Measurements from ENCODE around the gene PAQR5.

The PAQR5 gene

DNA sequence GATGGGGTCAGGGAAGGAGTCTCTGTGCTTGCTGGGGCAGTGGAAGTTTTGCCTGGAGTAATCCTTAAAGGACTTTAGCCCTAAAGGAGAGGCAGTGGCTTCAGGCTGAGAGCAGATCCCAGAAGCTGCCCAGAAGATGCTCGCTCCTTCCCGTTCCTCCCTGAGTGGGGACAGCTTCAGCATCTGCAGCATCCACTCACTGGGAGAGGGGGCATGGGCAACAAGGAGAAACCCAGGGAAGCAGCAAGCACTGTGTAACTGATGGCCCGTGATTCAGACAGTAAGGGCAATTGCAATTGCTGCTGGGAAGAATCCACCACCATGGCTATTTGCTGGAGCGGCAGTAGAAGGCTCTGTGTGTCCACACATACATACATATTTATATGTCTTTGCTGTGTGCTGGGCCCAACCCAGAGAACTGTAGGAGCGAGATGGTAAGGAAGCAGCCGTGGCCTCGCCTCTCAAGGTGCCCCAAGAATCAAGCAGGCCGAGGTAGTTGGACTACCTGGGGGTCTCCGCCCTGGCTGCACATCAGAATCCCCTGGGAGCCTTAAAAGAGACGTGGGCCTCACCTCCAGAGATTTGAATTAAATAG, 5.8 kb upstream of the PAQR5 start:
- no peak overlapping the region for H3K9ac ChIP-seq (ENCODE audit: low read depth, low read length, poor library complexity, severe bottlenecking)
- no peaks in the 10 kb centered on the region for H3K79me2 ChIP-seq (ENCODE audit: insufficient read depth, low read length)

DNA sequence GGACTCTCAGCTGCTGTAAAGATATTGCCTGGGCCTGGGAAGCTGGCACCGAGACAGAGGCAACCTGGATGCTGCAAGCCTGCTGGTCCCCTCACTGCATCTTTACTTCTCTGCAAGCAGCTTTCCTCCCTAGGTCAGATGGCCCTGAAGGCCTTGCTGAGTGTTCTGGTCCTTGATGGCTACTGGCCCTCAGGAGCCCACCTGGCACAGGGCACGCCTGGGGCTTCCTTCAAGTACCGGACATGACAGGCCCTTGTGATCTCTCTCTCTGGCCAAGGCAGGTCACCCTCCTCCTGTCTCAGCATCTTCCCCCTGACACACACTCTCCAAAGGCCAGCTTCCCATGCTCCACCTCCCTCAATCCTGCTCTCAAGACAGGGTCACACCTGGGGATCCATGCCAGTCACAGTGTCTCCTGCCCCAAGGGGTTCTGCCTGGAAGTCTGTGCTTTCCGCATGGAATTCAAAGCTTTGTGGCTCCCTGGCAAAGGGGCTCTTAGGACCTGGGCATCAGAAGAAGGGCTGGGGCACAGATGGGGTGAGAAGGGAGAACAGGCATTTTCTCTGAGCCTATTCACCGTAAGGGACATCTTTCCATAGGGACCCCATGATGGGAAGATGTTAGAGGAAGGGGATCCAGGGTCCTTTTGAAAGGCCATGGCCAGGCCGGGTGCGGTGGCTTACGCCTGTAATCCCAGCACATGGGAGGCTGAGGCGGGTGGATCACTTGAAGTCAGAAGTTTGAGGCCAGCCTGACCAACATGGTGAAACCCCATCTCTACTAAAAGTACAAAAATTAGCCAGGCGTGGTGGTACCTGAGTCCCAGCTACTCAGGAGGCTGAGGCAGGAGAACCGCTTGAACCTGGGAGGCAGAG, 4.7 kb upstream of the PAQR5 start:
- Histone ChIP-seq H4K20me1 (ENCODE audit: insufficient read depth, low read length, poor library complexity, severe bottlenecking) (no peaks in the 10 kb centered on the region), H3K4me2 (ENCODE audit: low read depth, low read length, poor library complexity, severe bottlenecking) (no peak overlapping the region), H3F3A (ENCODE audit: low read depth) (no peaks in the 10 kb centered on the region), H3K9me3 (ENCODE audit: insufficient read depth, low read depth, low read length) (no peaks in the 10 kb centered on the region), H3K27me3 (ENCODE audit: insufficient read depth, low read length, poor library complexity, severe bottlenecking) (no peaks in the 10 kb centered on the region), H3K4me1 (ENCODE audit: insufficient read depth, low read length, poor library complexity, severe bottlenecking) (no peaks in the 10 kb centered on the region), H3K4me3 (ENCODE audit: low read length, poor library complexity, severe bottlenecking) (no peak overlapping the region), H2AFZ (ENCODE audit: low read length) (no peak overlapping the region), H3K79me2 (ENCODE audit: insufficient read depth, low read length) (no peaks in the 10 kb centered on the region), H3K9me2 (replicated peaks; ENCODE audit: low read depth, low read length) (no peaks in the 10 kb centered on the region), H3K9ac (ENCODE audit: low read depth, low read length, poor library complexity, severe bottlenecking) (no peak overlapping the region), H3K36me3 (ENCODE audit: insufficient read depth, low read length) (no peaks in the 10 kb centered on the region)
- TF ChIP-seq, protein P1, sequence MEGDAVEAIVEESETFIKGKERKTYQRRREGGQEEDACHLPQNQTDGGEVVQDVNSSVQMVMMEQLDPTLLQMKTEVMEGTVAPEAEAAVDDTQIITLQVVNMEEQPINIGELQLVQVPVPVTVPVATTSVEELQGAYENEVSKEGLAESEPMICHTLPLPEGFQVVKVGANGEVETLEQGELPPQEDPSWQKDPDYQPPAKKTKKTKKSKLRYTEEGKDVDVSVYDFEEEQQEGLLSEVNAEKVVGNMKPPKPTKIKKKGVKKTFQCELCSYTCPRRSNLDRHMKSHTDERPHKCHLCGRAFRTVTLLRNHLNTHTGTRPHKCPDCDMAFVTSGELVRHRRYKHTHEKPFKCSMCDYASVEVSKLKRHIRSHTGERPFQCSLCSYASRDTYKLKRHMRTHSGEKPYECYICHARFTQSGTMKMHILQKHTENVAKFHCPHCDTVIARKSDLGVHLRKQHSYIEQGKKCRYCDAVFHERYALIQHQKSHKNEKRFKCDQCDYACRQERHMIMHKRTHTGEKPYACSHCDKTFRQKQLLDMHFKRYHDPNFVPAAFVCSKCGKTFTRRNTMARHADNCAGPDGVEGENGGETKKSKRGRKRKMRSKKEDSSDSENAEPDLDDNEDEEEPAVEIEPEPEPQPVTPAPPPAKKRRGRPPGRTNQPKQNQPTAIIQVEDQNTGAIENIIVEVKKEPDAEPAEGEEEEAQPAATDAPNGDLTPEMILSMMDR (conservative IDR thresholded peaks at IDR 0.05; ENCODE audit: low read length) = no peak
- no peak for TF ChIP-seq EZH2phosphoT487 (IDR thresholded peaks at IDR 0.05; ENCODE audit: borderline replicate concordance)

More for the DNA sequence above, 5.8 kb upstream of the PAQR5 start:
- H3K4me1 ChIP-seq (ENCODE audit: insufficient read depth, low read length, poor library complexity, severe bottlenecking) = no peaks in the 10 kb centered on the region
- TF ChIP-seq, protein P1 (conservative IDR thresholded peaks at IDR 0.05; ENCODE audit: low read length) = no peak
- no peak for TF ChIP-seq EZH2phosphoT487 (IDR thresholded peaks at IDR 0.05; ENCODE audit: borderline replicate concordance)
- no peak overlapping the region for H3K4me3 ChIP-seq (ENCODE audit: low read length, poor library complexity, severe bottlenecking)
- no peak overlapping the region for H3K4me2 ChIP-seq (ENCODE audit: low read depth, low read length, poor library complexity, severe bottlenecking)
- no peaks in the 10 kb centered on the region for H3K9me2 ChIP-seq (replicated peaks; ENCODE audit: low read depth, low read length)
- no peaks in the 10 kb centered on the region for H4K20me1 ChIP-seq (ENCODE audit: insufficient read depth, low read length, poor library complexity, severe bottlenecking)
- H2AFZ ChIP-seq (ENCODE audit: low read length) = no peak overlapping the region
- no peaks in the 10 kb centered on the region for H3K27me3 ChIP-seq (ENCODE audit: insufficient read depth, low read length, poor library complexity, severe bottlenecking)
- no peaks in the 10 kb centered on the region for H3K36me3 ChIP-seq (ENCODE audit: insufficient read depth, low read length)
- H3F3A ChIP-seq (ENCODE audit: low read depth) = no peaks in the 10 kb centered on the region
- no peaks in the 10 kb centered on the region for H3K9me3 ChIP-seq (ENCODE audit: insufficient read depth, low read depth, low read length)

DNA sequence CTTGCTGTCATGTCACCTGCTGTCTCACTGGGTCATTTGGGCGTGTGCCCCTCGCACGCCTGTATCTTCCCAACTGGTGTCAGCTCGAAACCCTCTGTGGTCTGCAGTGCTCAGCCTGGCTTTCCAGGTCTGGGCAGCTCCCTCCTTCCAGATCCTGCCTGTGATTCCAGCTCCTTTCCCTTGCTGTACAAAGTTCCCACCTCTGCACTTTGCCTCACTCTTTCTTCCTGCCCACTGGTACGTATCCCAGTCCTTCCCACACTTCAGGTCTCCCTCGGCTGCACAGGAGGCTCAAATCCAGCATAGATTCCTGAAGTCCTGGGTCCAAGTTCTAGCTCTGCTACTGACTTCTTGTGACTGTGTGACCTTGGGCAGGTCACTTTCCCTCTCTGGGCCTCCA, 2.1 kb upstream of the PAQR5 start:
- Histone ChIP-seq H3K4me1 (ENCODE audit: insufficient read depth, low read length, poor library complexity, severe bottlenecking) (no peaks in the 10 kb centered on the region), H3K9me2 (replicated peaks; ENCODE audit: low read depth, low read length) (no peaks in the 10 kb centered on the region), H2AFZ (ENCODE audit: low read length) (no peak overlapping the region), H3K4me2 (ENCODE audit: low read depth, low read length, poor library complexity, severe bottlenecking) (no peak overlapping the region), H4K20me1 (ENCODE audit: insufficient read depth, low read length, poor library complexity, severe bottlenecking) (no peaks in the 10 kb centered on the region), H3K9ac (ENCODE audit: low read depth, low read length, poor library complexity, severe bottlenecking) (no peak overlapping the region), H3K9me3 (ENCODE audit: insufficient read depth, low read depth, low read length) (no peaks in the 10 kb centered on the region), H3K27me3 (ENCODE audit: insufficient read depth, low read length, poor library complexity, severe bottlenecking) (no peaks in the 10 kb centered on the region), H3F3A (ENCODE audit: low read depth) (no peaks in the 10 kb centered on the region), H3K79me2 (ENCODE audit: insufficient read depth, low read length) (no peaks in the 10 kb centered on the region), H3K4me3 (ENCODE audit: low read length, poor library complexity, severe bottlenecking) (no peak overlapping the region), H3K36me3 (ENCODE audit: insufficient read depth, low read length) (no peaks in the 10 kb centered on the region)
- no peak for TF ChIP-seq EZH2phosphoT487 (IDR thresholded peaks at IDR 0.05; ENCODE audit: borderline replicate concordance)
- TF ChIP-seq, protein P1 (conservative IDR thresholded peaks at IDR 0.05; ENCODE audit: low read length) = no peak

Measured in Loucy (cell line).